GM18868 (cell line): ENCODE results near the gene RPA1.

Experiments
- ATAC-seq: cut with Tn5 transposase; IDR thresholded peaks from one replicate; pipeline ENCODE4 v1.9.1; 2021; ENCODE audit warnings: mild to moderate bottlenecking, moderate library complexity; ENCODE audit not compliant: unreplicated experiment

Gene RPA1

GRCh38 chr17:1907909-1908698, 78.3 kb downstream of the RPA1 start:
- ATAC-seq = no peak

- no peak for ATAC-seq
Measured at GRCh38 chr17:1908699-1909309, 79.0 kb downstream of the RPA1 start.

- ATAC-seq = no peak
Measured at GRCh38 chr17:1909985-1910384, 80.2 kb downstream of the RPA1 start.

- ATAC-seq = no peak
Measured at GRCh38 chr17:1912146-1912545, 82.3 kb downstream of the RPA1 start.

- ATAC-seq = no peak
Measured at GRCh38 chr17:1913702-1914101, 83.9 kb downstream of the RPA1 start.

- ATAC-seq = no peak
Measured at GRCh38 chr17:1914661-1915083, 84.9 kb downstream of the RPA1 start.

- no peak for ATAC-seq
Measured at GRCh38 chr17:1915889-1916288, 86.1 kb downstream of the RPA1 start.

GRCh38 chr17:1916316-1916715, 86.5 kb downstream of the RPA1 start:
- ATAC-seq = no peak

- no peak for ATAC-seq
Measured at GRCh38 chr17:1916963-1917715, 87.3 kb downstream of the RPA1 start.

- no peak for ATAC-seq
Measured at GRCh38 chr17:1918346-1919162, 88.7 kb downstream of the RPA1 start.

GRCh38 chr17:1919201-1919600, 89.4 kb downstream of the RPA1 start:
- no peak for ATAC-seq

GRCh38 chr17:1920948-1921351, 91.1 kb downstream of the RPA1 start:
- no peak for ATAC-seq

- no peak for ATAC-seq
Measured at GRCh38 chr17:1928976-1929375, 99.2 kb downstream of the RPA1 start.

GRCh38 chr17:1930337-1930645, 100.5 kb downstream of the RPA1 start:
- ATAC-seq = no peak

- ATAC-seq = no peak
Measured at GRCh38 chr17:1931844-1932579, 102.2 kb downstream of the RPA1 start.

- ATAC-seq = no peak
Measured at GRCh38 chr17:1933875-1934715, 104.3 kb downstream of the RPA1 start.

GRCh38 chr17:1934901-1935300, 105.1 kb downstream of the RPA1 start:
- ATAC-seq = no peak

GRCh38 chr17:1936766-1937165, 107.0 kb downstream of the RPA1 start:
- ATAC-seq = no peak

GRCh38 chr17:1937461-1937860, 107.7 kb downstream of the RPA1 start:
- ATAC-seq = no peak
